Stimulated activated CD8-positive, alpha-beta memory T cell treated with anti-CD3 and anti-CD28 coated beads, Interleukin-12 subunit alpha, Interleukin-12 subunit beta, amount 100 ng/mL, for 4 hours (primary cell): ENCODE data around the gene DCANP1.

Source experiments
- DNase-seq: peaks from one replicate; pipeline ENCODE4 v3.0.0-alpha.2; 2020; ENCODE audit warnings: low read depth

The DCANP1 gene

DNA sequence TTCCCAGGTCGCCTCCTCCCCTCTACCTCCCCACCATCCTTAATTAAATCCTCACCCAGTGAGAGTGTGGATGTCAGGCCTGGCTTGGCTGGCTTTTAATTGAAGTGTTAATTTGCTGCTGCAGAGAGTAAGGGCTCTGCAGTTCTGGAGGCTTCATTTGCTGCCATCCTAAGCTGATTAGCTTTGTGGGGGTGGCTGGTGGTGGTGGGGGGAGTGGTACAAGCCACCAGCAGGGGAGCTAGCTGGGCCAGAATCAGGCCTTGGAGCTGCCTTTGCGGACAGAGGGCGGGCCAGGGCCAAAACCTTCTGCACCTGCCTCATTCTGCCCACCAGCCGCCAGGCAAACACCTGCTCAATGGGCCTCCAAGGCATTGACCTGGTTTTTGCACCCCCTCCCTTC is 31.8 kb upstream of the DCANP1 start:
- DNase-seq, result no peak

DNA sequence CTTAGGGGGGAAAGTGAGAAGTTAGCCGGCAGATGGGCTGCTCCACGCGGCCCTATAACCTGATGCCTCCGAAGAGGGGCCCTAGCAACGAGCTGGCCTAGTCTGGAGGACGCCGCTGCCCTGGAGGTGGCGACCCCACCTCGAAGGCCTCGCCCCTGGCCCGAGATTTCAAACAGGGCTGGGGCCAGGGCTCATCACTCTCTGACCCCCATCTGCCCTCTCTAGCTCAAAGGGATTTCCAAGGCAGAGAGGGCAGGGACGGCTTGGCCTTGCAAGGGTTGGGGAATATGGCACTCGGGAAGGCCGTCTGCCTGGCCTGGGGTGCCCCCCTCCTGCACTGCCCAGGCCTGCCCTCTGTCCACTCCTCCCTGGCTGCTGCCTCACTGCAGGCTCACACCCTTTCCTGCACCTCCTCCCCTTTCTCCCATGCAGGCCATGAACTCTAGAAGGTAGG is 30.5 kb upstream of the DCANP1 start:
- DNase-seq, result no peak

DNA sequence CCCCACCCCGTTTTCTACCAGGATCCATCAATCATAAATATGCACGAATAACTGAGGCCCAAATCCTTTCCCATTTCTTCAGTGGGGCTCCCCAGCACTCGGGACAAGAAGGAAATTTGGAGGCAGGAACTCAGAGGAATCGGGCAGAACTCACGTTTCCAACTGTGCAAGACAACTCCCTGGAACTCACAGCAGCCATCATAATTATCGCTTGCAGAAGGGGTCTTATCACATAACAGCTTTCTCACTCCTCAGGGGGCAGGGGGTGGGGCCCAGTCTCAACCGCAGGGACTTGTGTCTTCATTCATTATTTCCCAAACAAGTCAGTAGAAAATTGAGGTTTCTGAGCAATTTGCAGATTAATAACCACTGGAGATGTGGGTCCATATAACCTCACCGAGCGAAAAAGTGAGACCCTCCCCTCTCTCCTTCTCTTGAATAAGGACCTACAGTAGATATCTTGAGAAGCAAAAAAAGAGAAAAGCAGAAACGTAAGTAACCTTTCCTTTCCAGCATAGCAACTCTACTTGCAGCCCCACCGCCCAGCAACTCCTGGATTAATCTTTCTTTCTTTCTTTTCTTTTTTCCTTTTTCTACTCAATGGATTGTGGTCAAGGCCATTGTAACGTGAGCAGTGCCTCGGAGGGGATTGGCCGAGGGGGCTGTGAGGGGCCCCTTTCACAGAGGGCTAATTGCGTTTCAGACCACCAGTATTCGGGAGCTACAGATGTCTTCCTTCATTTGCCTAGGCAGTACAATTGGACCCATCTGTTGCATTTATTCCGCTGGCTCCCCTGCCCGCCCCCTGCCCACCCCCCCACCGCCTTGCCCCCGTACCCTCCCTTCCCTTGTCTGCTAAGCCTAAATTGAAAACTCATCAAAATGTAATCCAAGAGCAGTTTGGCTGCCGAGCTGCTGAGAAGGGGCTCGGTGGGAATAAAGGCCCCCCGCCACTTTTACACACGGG is 29.8 kb upstream of the DCANP1 start:
- no peak for DNase-seq

DNA sequence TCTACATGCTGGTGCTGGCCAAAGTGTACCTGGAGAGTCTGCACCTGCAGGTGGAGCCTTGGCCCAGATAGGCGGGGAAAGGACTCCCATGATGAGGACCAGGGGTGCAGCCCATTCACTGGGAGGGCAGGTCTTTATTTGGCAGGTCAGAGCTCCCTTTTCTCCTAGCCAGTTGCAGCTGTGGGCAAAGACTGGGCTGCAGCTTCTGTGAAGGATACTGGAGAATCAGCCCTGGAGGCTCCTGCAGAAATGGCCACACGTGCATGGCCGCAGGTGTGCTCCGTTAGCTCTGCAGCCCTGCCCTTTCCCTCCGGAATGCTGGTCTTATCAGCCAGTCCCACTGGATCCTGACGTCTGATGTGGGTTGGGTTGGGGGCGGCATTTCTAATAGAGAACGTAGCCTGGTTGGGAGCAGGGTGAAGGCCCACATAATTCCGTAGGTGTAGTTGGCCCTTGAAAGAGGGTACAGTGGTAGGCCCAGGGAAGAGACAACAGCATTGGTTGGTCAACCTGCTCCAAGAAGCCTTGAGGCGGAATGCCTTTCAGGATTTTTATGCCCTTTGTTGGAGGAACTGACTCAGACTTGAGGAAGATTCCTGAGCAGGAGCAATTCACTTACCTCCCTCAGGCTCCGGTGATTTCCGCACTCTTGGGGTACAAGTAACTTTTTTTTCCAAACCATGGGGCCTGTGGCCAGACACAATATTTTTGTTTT is 27.0 kb upstream of the DCANP1 start:
- no peak for DNase-seq

DNA sequence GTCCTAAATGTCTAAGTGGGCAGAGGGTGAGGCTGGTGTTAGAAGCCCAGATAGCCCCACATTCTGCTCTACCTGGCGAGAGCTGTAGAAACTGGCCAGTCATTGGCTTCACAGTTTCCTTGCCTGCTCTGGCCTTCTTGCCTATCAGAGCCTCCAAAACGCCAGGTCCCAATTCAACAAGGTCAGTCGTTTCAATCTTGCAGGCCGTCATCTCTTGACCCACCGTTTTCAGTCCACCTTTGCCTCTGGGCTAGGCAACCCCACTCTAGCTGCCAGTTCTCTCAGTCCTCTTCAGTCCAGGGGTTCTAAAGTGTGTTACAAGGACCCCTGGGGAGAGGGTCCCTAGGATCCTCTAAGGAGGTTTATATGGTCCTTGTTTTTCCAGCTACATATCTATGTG is 25.0 kb upstream of the DCANP1 start:
- no peak for DNase-seq

DNA sequence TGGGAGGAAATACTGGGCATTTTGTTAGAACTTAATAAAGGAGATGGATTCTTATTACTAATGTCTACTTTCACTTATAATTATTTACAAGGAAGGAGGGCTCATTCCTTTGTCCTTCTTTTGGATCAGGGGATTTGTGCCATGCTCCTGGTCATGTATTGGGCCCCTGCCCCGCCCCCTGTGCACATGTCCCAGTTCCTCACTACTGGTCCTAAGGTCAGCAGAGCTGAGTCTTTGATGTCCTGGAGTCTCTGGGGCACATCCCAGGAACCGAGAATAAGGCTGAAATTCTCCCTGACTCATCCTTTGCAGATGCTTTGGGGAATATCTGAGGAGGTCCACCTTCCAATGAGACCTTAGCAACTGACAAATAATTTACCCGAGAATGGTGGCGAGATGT is 24.6 kb upstream of the DCANP1 start:
- DNase-seq, result no peak

DNA sequence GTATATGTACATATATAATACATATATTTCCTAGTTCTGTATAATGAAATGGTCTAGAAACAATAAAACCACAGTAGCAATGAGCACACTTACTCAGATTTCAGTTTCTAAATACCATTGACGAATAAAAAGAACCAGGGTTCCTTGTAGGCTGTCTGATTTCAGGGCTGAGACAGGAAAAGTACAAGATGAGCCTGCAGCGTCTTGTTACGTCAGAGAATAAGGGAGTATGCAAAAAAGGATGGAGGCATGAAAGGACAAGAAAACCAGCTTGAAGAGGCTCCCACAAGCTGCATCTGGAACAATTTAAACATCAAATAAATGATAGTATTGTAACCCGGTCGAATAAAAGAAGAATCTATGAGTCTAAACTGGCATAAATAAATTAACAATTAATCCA is 22.8 kb upstream of the DCANP1 start:
- no peak for DNase-seq

DNA sequence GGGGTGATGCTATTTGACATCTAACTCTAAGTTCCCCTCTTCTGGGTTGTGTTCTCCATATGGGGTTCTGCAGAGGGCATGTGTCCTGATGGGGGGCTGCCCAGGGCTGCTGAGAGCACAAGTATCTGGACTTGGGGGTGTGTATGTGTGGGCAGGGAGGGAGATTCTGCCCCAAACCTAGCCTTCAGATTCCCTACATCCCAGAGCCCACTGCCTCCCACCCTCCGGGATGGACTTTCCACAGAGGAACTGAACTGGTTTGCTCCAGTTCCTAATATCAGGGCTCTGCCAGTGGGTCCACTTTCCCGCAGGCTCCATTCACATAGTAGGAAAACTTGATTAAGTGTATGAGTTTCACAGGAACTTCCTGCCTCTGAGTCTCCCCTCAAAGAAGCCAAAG is 21.4 kb upstream of the DCANP1 start:
- DNase-seq, result no peak

DNA sequence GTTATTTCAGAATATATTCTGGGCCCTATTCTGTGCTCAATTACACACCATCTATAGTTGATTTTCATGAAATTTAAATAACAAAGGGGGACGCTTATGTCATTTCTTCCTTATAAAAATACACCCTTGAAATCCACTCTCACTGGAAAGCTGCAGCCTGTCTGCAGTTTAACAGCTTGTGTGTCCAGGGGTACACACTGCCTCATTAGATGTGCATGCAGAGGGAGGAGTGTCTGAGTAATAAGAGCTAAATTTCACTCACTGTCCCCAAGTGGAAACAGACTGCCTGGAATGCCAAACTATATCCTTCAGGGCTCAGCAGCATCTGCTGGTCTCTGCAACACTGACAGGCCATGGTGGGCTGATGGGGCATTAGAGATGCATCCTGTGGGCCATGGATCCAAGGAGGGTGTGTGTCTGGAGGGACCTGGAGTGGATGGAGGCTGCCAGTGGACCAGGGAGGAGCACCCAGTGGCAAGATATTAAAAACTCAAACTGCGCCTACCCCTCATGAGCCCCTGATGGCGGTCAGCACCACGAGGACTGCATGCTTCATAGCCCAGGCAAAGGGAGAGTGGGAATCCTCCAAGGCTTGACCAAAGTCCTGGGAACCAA is 20.8 kb upstream of the DCANP1 start:
- DNase-seq, result no peak

DNA sequence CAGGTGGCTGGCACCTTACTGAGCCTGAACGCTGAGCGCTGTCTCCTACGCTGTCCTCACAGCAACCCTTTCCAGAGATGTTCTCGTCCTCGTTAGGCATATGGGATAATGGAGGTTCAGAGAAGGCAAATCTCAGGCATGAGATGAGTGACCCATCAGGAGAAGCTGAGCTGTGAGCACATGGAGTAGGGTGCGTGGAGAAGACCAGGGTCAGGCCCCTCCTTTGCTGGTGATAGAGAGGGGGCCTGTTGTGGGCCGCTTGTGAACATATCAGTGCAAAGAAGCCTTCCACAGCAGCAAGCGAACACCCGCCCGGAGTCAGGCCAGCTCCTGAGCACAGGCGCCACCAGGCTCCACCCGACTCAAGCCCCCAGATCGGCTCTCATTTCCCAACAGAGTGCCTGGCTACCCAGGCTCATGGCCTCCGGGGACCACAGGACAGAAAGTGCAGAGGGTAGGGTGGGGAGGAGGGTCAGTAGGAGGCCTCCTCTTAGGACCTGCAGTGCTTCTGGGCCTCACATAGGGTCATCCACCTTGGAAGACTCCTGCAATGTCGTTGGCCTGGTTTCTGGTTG is 20.0 kb upstream of the DCANP1 start:
- no peak for DNase-seq

DNA sequence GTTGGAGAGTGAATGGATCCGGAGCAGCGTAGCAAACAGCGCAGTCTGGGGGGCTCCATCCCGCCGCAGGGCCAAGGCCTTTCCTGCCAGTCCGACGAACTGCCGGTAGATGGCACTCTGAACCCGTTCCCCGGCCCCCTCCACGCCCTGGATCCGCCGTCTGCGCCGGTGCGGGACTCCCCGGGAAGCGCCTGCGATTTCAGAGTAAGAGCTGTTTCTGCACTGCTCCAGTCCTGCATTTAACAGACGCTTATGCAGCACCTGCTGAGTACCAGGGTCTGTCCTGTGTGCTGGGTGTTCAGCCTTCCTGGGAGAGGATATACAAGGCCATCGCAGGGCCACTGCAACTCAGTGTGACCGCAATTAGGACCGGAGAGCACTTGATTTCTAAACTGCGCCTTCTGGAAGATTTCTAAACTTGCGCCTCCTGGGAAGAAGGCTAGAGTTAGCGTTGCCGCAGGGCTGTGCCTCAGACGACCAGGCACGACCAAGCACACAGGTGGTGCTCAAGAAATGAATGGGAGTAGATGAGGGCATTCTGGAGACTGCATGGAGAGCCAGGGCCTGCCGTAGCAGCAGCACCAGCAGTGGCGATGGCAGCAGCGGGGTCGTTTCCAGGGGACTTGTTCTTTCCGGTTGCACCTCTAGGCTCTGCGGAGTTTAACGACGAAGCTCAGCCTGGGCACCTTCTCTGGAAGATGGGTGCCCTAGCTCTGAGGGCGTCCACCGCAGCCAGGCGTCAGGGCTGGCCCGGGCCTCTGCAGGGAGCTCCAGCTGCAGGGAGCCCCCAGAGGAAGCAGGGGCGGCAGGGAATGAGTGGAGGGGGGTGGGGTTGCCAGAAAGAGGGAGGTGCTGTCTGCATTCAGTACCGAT is 19.3 kb upstream of the DCANP1 start:
- peak; percentile 20 for DNase-seq

DNA sequence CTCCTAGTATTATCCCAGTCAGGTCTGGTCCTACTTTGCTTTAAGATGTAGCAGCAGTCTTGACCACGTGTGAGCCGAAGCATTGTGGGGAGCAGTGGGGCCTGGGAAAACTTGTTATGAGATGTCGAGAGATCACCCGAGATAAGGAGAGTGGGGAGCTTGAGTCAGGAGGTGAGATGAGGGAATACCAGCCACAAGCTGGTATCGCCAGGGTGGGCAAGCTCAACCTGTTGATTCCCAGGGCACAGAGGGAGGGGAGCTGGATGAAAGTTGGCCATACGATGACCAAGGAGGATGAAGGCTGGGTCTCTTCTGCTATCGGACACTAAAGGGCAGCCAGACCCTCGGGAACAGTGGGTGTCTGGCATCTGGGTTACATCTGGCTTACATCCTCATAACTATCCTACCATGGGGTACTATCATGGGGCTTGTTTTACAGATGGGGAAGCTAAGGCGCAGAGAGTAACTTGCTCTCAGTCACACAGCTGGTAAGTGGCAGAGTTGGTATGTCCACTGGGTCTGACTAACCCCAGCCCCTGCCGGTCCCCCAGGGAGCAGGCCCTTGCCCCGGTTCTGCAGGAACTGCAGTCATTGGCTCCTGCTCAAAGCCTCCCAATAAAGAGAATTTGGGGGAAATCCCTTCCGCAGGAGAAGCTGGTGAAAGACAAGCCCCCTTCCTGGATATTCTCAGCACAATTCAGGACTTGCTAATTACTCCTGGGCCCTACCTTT is 18.4 kb upstream of the DCANP1 start:
- DNase-seq, result no peak

DNA sequence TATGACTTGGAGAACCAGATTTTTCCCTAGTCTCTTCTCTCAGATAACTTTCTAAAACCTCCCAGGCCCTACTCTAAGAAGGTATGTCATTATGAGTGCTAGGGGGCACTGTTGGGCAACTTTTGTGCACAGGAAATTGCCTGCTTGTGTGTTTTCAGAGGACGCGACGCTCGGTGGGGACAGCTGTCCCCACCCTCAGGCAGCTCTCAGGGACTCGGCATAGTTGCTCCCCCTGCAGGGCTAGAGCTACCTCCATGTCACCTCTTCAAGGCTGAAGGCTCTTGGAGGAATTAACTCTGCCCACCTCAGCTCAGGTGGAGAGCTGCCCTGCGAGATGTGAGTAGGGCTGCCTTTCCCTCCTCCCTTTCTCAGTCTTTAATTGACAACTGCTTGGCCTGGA is 15.2 kb upstream of the DCANP1 start:
- DNase-seq, result no peak

DNA sequence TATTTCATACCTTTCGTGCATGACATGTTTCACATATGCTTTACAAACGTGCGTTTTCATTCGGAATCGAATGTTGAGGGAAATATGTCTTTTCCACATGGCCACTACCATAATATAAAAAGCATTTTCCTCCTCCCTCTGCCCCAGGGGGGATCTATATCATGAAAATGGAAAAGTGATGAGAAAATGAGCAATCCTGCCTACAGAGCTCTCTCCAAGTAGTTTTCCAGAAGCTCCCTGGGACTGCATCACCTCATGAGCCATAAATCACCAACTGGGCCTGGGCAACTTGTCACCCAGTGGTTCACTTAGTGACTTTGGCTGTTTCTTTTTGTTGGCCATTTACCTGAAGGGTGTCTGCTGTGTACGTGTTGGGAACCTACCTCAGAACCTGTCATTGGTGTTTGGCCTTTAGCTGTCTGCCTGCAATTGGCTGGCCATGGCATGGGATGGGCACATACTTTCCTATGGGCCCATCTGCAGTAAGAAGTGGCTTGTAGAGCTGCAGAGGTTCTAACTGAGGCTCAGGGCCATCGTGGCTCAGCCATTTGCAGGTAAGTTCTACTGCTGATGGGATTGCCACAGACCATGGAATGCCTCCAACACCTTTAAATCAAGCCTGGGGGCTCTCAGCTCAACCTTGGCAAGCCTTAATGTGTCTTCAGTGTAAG is 14.5 kb upstream of the DCANP1 start:
- no peak for DNase-seq

DNA sequence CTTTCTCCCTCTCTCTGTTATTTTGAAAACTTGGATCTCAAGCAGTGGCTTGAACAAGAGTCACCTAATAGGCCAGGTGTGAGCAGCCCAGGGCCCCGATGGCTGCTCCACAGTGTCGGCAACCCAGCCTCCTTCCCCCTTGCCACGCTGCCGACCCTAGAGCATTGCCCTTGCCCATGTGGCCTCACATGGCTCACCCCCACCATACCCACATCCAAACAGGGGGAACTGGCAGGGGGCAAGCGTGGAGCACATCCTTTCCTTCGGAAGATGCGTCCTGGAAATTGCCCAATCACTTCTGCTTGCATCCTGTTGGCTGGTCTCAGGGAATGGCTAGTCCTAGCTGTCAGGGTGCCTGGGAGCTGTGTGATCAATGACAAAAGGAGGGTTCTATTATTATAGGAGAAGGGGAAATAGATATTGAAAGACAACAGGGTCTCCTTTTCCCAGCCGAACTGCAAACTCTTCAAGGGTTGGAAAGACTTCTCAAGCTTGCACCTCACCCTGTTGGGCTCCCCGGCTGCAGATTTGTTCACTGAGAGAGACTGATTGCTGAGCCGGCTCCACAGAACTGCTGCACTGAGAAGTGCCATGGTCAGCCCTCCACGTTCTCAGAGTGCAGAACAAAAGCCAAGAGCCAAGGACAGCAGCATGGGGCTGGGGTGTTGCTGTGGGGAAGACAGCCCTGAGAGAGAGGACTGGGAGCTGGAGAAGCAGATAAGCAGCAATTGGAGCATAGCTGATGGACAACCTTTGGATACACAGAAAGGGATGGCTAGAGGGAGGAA is 13.3 kb upstream of the DCANP1 start:
- no peak for DNase-seq

DNA sequence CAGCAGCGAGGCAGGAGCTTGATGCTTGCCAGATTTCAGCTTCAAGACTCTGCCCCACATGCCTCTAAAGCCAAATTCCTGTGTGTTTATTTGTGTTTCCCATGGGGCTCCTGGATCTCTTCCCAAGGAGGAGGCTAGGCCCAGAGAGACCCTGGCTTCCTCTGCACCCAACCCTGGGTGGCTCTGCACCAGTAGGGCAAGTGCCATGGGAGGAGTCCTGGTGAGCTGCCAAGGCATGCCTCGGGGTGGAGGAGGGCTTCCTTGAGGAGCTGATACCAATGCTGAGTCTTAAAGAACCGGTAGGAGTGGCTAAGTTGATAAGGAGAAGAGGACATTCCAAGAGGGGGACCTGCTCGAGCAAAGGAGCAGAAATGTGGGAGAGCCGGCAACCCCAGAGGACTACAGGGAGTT is 11.8 kb upstream of the DCANP1 start:
- DNase-seq, result no peak

DNA sequence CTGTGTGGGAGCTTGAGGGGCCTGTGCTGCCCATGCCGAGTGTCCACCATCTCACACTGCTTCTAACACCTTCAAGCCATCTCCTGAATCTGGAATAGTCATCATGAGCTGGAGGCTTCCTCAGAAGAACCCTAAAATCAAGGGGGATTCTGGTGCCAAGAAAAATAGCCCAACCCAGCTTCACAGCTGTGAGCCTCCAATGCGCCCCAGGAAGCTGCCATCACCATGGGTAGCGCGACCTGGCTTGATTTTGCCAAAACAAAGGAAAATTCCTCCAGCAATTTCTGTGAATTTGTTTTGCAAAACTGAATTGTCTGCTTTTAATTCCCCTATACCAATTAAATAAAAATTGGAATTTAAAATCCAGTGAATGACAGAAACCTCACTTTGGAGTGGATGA is 11.2 kb upstream of the DCANP1 start:
- DNase-seq, result no peak

DNA sequence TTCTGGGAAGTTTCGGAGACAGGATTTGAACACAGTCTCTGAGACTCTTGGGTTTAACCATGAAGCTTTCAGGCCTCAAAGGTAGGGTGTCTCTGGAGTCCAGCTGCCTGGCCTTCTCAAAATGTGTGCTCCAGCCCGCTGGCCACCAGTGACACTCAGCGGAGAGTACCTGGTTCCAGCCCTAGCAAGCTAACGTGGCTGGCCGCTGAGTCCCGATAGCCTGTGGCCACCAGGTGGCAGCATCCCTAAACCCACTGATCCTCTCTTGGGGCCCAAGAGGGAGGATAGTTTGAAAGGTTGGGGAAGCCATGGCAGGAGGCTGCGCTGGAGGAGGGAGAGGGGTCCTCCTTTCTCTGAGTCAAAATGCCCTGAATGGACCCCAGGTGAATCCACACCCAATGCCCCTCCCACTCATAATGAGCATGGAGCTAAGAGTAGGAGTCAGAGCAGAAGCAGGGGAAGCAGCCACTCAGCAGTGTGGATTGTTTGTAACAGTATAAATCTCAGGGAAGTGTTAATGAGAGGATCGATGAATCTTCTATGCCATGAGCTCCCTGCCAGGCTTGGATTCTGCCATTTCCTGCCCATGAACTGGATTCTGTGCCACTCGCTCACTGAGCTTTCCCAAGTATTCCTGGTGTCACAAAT is 10.4 kb upstream of the DCANP1 start:
- peak; percentile 18 for DNase-seq
